ENCODE results near the gene SUSD3.

Gene SUSD3

DNA sequence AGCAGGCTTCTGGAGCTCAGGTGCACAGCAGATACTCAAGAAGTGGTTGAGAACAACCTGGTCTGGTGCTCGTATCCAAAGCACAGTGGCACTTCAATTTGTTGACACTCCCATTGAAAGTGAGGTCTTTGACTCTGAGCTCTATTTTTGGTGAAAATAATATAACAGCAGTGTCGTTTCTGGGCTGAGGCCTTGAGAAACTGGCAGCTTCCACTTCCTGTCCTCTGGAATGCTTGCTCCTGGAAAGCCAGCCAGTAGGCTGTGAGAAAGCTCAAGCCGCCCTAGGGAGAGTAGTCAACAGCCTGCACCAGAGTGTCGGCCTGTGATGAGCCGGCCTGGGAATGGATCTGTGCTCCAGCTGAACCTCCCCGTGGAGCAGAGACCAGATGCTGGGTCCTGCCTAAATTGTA is 6.8 kb upstream of the SUSD3 start:
- peak in 1 of 51 donors; percentile 22 for DNase-seq

DNA sequence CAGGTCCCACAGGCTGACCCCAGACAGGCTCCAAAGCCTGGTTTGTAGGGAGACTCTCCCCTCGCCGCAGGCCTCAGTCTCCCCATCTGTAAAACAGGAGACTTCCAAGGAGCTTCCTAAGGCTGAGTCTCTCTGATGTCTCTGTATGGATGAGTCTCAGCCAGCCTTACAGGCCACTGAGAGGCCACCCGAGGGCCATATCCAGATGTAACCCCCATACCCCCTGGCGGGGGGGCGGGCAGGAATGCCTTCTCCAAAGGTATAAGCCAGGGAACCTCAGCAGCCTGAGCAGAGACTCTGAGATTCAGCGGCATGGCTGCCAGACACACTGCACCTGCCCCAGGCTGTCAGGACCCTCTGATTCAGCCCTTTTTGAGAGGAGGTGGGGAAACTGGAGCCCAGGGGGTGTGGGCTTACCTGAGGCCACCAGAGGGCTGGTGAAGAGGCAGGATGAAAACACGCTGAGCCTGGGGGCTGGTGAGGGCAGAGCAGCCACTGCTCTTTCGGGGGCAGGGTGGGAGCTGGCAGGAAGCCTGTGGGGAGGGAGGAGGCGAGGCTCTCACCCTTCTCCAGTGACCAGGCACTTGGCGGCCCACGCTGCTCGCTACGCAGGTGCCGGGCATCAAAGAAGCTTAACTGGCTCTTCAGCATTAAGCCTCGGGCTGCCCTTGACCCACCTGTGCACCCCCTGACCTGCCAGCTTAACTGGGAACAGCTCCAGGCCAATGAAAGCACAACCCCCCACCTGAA is 5.5 kb upstream of the SUSD3 start:
- DNase-seq, result no peak

DNA sequence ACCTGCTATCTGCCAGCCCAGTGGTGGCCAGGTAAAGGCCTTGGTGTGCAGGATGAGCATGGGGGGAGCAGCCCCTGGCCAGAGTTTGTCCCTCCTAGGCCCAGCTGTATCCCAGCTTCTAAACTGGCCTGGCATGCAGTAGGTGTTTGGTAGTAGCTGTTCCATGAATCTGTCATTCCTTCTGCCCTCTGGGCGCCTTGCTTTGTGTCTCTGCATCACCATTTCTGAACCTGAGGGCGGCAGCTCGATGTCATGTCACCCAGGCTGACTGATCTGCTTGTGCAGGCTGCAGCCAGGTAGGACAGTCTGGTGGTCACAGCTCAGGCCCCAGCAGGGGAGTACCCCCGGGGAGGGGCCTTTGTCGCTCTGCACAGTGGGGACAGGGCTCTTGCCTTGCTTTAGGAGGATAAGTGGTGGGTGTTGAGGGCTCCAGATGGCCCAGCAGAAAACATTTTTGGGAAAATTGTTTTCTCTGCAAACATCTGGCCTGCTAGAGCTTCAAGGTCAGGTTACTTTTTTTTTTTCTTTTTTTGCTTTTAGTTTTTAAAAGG is 4.6 kb upstream of the SUSD3 start:
- no peak for DNase-seq

DNA sequence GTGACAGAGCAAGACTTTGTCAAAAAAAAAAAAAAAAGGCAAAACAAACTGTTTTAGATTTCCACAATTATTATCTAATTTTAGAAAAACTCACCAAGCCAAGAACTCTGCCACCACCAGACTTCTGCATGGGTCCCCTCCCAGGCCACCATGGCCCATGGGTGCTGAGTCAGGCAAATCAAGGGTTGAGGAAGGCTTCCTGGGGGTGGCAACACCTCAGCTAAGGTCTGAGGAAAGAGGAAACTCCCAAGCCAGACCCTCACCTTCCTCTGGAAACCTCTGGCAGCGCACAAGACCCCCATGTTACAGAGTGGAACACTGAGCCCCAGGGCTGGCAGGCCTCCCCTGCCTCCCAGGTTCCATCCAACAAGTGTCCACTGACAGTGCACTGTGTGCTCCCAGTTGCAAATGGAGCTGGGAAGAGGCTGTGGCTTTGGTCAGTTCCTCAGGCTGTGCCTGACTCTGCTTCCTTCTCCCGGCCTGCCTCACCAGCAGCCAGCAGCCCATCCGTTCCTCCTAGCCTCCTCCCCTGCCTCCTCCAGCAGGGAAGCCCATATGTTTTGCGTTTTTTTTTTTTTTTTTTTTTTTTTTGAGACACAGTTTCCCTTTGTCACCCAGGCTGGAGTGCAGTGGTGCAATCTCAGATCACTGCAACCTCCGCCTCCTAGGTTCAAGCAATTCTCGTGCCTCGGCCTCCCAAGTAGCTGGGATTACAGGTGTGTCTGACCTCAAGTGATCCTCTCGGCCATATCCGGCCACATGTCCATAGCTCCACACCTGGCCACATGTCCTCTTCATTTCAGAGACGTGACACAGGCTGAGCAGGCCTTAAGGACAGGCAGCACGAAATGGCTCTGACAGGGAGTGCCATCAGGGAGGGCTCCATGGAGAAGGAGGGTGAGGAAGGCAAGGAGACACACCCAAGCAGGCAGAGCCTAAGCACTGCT is 3.5 kb upstream of the SUSD3 start:
- DNase-seq, result no peak

DNA sequence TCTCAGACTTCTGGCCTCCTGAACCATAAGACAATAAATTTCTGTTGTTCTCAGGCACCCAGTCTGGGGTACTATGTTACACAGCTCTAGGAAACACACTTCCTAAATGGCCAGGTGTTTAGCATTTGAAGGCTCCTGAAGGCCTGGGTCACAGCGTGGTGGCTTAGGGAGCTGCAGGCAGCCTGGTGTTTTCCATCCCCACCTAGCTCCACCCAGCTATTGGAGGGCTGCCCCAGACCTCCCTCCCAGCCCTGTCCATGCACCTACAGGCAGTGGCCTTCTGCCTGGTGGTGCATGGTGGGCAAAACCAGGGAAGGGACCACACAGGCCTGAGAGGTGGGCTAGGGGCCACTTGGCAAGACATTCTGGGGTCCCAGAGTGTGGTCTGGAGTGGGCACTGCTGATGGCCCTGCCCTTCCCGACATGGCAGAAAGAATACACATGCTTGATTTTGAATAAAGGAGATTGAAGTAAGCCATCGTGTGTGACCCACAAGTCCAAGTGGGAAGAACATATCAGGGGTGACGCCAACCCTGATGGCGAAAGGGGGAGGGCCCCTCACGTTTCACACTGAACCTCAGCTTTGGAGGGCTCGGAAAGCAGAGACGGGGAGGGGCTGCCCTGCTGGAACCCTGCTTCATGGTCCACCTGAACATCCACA is 1.3 kb upstream of the SUSD3 start:
- no peak for DNase-seq

DNA sequence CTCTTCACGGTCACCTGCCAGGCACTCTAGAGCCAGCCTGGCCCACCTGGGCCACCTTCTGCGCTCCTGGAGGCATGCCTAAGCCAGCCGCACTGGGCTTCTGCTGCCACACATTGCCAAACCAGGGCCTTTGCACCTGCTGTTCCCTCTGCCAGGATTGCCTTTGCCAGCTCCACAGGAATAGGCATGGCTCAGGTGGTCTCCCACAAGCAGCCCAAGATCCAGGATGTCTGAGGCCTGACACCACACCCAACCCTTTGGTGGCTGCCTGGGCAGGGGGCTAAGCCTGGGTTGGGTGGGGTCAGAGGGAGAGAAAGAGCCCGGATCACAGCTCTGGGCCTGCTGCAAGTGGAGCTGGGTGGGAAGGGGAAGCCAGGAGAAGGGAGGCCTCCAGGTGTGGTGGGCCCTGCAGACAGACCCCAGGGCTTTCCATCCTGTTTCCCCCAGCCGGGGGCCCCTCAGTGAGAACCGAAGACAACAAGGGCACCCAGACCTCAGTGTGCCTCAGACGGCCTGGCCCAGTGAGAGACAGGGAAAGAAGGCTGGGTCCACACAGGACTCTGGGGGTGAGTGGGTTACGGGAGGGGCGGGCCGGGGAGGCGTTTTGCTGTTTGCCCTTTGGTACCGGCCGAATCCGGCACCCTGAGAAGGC is 672 bp upstream of the SUSD3 start:
- DNase-seq, result no peak

DNA sequence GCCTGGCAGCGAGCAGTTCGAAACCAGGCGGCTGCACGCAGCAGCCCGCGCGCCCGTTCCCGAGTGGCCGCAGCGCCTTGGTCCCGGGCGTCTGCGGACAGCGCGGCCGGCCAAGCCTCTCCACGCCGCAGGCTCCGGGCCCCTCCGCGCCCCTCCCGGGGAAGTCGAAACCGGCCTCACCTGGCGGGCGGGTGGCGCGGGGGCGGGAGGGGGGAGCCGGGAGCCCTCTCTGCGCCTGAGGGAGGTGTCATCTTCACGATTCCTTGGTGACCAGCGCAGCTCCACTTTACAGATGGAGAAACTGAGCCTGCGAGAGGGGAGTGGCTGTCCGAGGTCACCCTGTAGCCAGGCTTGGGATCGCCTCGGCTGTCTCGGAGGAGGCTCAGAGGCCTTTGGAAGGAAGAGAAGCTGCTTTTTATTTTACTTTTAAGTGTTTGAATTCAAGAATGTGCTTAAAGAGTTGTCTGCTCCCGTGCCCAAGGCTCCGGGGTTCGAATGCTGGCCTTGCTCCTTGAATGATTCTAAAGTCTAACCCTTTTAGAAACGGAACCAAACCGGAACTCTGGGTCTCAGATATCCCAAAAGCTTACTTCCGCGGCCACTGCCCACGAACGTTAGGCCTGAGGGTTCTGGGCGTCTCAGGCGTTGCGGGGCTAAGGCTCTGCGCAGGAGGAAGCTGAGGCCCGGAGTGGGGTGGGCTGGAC is 662 bp downstream of the SUSD3 start:
- DNase-seq, result peak in 3 of 51 donors; percentile 17

DNA sequence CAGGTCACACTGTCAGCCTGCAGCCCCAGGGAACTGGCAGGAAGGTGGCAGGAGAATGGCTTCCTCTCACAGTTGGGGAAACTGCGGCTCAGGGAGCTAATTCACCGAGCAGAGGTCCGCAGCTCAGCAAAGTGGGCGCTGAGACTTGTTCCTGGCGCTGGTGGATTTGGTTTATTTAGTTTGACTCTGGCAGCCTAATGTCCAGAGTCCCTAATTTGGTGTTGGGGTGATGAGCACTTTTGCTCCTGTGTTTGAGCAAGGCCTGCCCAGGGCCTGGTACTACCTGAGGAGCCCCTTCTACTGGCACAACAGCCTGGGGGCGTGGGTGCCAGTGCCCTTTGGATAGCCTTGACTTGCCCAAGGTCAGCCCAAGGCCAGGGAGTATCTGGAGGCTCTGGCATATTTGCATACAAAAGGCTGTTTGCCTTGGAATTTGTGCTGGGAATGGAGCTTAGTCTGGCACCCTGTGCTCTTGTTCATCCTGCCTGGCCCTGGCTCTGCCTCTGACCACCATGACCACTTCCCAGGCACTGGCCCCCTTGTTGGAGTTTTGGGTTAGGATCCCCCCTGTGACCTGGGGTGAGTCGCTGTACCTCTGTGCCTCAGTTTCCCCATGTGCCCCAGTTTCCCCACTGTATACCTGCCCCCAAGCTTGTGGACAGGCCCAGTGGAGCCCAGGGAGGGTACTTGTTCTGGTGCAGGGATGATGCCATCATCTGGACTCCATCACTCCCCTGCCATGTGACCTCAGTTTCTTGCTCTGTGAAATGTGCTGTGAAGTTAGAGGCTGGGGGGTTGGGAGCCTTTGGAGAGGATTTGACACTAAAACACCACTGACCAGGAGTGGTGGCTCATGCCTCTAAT is 1.4 kb downstream of the SUSD3 start:
- DNase-seq, result no peak

DNA sequence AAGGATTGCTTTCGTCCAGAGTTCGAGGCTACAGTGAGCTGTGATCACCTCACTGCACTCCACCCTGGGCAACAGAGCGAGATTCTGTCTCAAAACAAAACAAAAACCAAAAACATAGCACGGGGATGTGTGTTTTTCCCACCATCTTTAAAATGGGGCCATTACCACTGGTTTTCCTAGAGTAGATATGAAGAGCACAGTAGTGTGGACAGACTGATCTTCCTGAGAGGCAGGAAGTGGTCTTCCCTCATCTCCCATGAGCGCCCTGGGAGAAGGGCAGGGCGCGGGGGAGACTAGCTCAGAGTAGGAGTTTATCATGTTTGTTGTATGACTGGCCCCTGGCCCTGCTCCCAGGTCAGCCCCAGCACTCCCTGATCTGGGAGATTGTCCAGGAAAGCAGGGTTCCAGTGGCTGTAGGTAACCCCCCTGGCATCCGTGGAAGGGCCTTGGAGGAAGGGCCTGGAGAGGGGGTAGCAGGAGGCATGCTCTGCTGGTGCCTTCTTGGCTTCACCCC is 2.3 kb downstream of the SUSD3 start:
- no peak for DNase-seq

DNA sequence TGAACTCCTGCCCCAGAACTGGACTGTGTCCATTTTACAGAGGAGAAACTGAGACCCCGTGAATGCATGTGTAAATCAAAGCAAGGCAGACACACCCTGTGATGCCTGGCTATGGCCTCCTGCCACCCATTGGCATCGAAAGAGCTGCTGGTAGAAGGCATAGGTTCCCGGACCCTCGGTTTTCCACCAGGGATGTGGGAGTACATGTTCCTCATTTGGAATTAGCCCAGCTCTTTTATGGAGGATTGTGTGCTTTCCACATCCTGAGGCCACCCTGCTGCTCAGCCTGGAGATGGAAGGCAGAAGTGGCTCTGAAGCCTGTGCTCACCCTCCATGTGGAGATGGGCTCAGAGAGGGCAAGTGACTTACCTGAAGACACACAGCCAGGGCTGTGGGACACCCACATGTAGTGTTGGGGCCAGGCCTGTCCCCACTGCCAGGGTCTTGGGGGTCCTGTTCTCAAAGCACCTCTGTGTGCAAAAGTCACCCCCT is 2.8 kb downstream of the SUSD3 start:
- no peak for DNase-seq

DNA sequence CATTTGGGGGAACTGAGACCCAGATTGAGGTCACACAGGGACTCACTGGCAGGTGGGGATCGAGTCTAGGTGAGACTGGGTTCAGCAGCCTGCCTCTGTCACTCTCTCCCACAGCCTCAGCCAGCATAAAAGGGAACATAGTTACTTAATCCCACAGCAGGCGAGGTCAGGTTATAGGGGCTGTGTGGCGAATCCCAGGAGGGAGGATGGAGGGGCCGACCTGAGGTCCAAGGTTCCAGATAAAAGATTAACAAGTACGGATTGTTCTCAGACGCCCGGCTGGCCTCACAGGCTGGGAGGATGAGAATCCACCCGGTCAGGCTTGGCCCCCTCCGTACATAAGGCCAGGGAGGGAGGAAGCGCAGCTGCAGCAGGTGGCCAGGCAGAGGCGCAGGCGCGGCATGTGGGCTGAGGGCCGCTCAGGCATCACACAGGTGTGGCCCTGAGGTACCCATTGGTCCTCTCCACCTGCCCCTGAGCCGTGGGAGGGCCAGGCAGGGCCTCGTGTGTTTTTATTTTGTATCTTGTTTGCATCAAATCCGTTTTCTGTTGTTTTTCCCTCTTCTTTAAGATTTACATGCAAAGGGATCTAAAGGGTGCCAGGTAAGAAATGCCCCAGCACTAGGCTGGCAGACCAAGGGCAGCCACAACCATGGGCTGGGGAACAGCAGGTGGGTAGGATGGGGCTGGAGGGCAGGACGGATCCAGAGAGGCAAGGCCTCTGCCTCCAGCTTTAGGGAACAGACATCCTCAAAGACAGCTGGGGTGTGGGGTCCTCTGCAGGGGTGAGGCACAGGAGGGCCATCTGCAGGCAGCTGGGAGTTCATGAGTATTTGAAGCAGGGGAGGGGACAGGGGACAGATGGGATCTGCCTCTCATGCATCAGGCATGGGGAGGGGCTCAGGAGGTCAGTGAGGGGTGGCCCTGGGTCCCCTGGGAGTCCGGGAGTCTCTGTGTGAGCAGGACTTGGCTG is 3.6 kb downstream of the SUSD3 start:
- no peak for DNase-seq

DNA sequence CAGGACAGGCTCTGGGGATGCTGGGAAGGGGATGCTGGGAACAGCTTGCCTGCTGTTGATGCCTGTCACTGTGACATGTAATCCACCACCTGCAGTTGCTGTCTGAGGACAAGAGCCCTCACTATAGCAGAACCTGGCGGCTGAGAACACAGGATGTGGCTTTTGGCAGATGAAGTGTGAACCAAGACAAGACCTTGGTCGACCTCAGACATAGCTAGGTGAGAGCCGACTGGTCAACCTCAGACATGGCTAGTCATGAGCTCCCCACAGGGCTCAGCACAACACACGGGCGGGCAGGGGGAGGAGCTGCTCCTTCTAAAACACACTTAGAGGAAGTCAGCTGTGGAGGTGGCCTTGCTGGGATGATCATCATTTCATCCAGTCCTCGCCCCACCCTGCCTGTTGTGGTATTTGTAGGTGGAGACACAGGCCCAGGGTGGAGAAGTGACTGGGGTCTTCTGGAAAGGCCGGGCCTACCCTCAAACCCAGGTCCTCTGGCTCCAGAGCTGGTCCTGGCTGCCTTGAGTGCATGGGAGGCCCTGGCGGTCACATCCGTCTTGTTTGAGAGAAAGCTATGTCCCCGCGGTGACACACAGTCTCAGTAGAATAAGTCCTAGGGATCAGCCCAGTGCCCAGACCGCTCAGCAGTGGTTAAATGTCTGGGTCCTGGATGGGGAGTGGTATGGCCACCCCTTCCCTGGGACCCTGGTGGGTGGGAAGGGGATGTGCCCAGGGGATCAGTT is 6.1 kb downstream of the SUSD3 start:
- peak in 1 of 51 donors; percentile 26 for DNase-seq

DNA sequence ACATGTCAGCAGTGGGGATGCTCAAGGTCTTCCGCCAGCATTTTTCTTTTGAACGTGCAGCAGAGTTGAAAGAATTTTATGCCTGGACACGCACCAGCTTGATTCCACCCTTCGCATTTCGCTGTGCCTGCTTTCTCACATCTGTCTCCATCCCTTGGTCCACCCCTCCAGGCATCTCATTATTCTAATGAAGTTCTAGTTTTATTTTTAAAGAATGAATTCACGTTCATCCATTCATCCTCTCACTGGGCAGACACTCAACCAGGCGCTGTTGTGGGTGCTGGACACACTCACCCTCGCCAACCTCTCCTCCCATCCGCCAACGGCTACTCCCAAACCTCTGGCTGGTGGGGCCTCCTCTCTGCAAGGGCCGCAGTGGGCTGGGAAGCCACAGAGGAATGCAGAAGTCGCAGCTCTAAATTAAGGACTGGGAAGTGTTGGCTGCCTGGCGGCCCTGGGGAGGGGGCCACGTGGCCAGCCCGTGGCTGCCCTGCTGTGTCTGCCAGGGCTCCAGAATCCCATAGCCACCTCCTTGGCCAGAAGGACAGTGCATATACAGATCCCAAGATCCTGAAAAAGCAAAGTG is 6.7 kb downstream of the SUSD3 start:
- DNase-seq, result peak in 22 of 51 donors; percentile 10 to 49 (median 23)

DNA sequence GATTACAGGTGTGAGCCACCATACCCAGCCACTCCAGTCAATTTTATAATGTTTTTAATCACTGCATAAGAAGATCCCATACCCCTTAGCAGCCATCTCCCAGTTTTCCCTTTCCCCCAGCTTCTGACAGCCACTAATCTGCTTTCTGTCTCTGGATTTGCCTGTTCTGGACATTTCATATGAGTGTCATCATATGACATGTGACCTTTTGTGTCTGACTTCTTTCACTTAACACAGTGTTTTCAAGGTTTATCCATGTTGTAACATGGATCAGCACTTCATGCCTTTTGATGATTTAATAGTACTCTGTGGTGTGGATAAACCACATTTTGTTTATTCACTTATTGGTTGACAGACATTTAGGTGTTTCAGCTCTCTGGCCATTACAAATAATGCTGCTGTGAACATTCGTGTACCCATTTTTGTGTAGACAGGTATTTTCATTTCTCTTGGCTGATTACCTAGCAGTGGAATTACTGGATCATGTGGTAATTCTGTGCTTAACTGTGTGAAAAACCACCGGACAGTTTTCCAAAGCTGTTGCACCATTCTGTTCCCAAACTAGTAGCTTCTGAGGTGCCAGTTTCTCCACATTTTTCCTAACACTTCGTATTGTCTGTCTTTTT is 8.6 kb downstream of the SUSD3 start:
- DNase-seq, result no peak

DNA sequence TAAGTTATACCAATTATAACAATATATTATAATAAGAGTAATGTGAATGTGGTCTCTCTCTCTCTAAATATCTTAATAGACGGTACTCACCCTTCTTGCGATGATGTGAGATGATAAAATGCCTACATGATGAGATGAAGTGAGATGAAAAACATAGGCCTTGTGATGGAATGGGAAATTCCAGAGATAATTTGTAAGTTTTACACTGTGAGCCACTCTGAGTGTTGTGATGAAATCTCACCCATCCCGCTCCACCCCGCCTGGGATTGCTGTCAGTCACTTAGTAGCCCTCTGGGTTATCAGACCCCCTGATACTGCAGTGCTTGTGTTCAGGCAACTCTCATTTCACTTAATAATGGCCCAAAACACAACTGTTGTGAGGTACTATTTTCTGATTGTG is 10.5 kb downstream of the SUSD3 start:
- no peak for DNase-seq

DNA sequence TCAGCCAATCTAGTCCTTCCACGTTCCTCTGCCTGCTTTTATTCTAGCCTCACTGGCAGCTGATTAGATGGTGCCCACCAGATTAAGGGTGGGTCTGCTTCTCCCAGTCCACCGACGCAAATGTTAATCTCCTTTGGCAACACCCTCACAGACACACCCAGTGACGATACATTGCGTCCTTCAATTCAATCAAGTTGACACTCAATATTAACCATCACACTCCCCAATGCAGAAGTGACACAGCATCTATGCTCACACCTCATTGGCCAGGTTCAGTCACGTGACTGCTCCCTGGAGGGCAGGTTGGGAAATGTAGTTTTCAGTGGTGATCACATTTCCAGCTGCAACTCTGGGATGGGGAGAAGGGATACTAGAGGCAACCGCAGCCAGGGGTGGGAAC is 13.0 kb downstream of the SUSD3 start:
- DNase-seq, result no peak
